Stimulated activated CD4-positive, alpha-beta T cell treated with anti-CD3 and anti-CD28 coated beads, Interleukin-4, amount 100 ng/mL, for 24 hours (primary cell): ENCODE measurements around the gene TMPRSS9.
"Not testable (repeated sequence)": the region's sequence is repeated elsewhere in the genome, so short reads cannot be mapped to it uniquely, and the experiment has no call there.

Experiments used
- DNase-seq: peaks from one replicate; pipeline ENCODE4 v3.0.0-alpha.2; 2020

Gene TMPRSS9

GRCh38 chr19:2395293-2395829 lies 35.3 kb downstream of the TMPRSS9 start:
- not testable (repeated sequence) for DNase-seq

DNA sequence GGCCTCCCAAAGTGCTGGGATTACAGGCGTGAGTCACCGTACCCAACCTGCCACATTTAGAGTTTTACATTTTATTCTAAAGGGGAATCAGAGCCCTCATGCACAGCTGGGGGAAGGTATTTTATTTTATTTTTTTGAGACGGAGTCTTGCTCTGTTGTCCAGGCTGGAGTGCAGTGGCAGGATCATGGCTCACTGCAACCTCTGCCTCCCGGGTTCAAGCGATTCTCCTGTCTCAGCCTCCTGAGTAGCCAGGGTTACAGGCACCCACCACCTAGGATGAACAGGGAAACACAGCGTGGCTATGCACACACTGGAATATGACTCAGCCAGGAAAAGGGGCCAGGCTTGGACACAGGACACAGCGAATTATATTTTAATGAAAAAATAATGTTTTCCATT lies 37.1 kb downstream of the TMPRSS9 start:
- DNase-seq: not testable (repeated sequence)

DNA sequence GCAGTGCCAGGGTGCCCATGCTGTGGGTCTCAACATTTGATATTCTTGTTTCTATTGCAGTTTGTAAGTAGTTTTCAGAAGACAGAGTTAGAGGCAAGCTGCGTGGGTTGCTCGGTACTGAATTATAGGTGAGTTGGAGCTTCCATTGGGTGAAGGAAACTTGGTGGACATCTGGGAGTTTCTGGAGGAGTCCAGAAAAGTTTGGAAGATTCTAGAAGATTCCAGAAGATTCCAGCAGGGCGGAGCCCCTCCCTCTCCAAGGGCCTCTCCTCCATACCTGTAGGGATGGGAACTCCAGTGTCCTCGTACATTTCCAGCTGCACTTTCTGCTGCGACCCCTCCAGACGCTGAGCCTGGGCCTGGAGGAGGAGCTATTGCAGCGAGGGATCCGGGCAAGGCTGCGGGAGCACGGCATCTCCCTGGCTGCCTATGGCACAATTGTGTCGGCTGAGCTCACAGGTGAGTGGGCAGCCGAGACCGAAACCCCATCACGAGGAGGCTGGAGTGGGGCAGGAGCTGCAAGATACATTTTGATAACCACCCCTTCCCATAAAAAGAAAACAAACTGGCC lies 38.8 kb downstream of the TMPRSS9 start:
- no peak for DNase-seq

- DNase-seq: no peak
Observed at GRCh38 chr19:2399582-2399981, 39.5 kb downstream of the TMPRSS9 start.

- no peak for DNase-seq
Observed at GRCh38 chr19:2408247-2408646, 48.2 kb downstream of the TMPRSS9 start.

DNA sequence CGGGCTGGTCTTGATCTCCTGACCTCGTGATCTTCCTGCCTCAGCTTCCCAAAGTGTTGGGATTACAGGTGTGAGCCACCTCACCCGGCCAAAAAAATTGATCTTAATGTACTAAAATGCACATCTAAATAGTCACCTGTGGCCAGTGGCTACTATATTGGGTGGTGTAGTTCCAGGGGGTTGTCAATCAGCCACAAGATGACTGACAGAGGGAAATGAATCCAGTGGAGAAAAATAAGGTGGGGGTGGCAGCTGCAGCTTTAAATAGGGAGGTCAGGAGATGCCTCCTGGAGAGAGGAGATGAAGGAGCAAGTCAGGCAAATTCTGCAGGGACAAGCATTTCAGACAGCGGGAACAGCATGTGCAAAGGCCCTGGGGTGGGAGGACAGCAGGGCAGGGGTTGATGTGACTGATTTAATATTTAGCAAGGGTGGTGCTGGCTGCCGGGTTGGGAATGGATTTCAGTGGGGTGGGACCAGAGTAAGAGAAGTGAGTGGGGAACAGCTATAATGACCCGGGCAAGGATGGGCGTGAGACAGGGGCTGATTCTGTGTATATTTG lies 49.4 kb downstream of the TMPRSS9 start:
- no peak for DNase-seq

DNA sequence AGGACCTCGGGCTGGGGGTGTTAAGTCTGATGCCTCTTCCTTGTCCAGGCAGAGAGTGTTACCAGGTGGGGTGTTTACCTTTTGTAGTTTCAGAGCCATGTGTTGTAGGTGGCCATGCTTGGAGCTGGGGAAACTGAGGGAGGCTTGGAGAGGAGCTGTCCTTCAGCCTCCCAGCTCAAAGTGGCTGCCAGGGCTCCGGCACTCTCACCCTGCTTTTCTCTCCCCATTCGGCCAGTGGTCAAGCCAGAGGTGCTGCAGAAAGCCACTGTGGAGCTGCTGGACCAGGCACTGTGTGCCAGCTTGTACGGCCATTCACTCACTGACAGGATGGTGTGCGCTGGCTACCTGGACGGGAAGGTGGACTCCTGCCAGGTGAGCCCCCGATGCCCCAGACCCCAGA lies 50.0 kb downstream of the TMPRSS9 start:
- no peak for DNase-seq

GRCh38 chr19:2411709-2412108 lies 51.6 kb downstream of the TMPRSS9 start:
- no peak for DNase-seq

DNA sequence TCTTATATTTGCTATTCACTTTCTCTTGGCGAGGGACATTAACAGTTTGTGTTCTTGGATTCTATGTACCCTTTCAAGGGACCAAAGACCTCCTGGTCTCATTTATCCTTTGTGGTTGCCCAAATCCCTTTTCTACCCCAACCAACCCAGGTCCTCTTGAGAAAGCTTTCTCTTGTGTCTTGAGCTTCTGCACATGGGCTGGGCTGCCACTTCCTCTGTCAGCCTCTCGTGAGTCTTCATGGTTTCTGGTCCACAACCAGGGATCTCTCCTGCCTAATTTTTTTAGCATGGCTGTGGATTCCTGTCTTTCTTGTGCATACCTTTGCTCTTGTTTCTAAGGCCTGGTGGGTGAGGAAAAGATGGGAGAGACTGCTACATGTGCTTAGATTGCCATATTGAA lies 52.4 kb downstream of the TMPRSS9 start:
- DNase-seq: no peak

GRCh38 chr19:2413159-2413558 lies 53.1 kb downstream of the TMPRSS9 start:
- DNase-seq: no peak

DNA sequence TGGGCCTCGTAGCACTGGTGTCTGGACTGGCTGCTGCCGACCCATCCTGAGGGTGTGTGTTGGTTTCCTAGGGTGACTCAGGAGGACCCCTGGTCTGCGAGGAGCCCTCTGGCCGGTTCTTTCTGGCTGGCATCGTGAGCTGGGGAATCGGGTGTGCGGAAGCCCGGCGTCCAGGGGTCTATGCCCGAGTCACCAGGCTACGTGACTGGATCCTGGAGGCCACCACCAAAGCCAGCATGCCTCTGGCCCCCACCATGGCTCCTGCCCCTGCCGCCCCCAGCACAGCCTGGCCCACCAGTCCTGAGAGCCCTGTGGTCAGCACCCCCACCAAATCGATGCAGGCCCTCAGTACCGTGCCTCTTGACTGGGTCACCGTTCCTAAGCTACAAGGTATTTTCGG lies 53.6 kb downstream of the TMPRSS9 start:
- no peak for DNase-seq

DNA sequence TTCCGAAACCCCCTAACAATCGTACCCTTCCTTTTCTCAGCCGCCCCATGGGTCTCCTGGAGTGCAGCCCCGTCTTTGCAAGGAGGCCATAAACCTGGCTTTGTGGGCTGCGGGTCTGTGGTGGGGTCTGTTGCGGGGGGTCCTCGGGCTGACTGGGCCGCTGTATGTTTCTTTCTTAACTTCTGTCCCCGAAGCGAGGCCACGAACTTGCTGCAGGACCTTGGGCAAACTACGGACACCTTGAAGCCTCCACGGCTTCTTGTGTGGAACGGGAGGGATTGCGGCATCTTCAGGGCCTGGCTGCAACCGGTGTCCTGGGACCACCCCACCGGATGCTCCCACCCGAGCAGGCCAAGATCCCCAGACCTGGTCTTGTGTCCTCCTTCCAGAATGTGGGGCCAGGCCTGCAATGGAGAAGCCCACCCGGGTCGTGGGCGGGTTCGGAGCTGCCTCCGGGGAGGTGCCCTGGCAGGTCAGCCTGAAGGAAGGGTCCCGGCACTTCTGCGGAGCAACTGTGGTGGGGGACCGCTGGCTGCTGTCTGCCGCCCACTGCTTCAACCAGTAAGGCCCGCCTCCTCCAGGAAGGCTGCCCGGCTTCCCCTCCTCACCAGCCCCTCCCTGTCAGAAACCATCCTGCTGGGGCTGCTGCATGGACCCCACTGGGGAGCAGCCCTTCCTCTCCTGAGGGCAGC lies 55.4 kb downstream of the TMPRSS9 start:
- DNase-seq: no peak

- no peak for DNase-seq
Observed at GRCh38 chr19:2415973-2416319, 55.9 kb downstream of the TMPRSS9 start.

GRCh38 chr19:2416321-2417097 lies 56.4 kb downstream of the TMPRSS9 start:
- DNase-seq: no peak

GRCh38 chr19:2417436-2417835 lies 57.4 kb downstream of the TMPRSS9 start:
- DNase-seq: not testable (repeated sequence)

DNA sequence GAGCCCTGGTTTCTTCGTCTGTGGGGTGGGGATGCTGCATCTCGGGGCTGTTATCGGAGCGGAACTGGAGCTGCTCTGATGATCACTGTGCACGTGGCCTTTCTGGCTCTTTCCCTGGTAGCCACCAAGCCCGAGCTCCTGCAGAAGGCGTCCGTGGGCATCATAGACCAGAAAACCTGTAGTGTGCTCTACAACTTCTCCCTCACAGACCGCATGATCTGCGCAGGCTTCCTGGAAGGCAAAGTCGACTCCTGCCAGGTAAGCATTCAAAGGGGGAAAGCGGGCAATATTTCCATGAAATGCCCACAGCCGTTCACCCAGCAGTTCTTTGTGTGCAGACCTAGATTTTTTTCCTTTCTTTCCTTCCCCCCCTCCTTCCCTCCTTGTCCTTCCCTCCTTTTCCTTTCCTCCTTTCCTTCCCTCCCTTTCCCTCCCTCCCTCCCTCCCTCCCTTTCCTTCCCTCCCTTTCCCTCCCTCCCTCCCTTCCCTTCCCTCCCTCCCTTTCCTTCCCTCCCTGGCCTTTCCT lies 57.9 kb downstream of the TMPRSS9 start:
- DNase-seq: no peak

- no peak for DNase-seq
Observed at GRCh38 chr19:2419754-2420153, 59.7 kb downstream of the TMPRSS9 start.

- DNase-seq: no peak
Observed at GRCh38 chr19:2420490-2420889, 60.4 kb downstream of the TMPRSS9 start.

DNA sequence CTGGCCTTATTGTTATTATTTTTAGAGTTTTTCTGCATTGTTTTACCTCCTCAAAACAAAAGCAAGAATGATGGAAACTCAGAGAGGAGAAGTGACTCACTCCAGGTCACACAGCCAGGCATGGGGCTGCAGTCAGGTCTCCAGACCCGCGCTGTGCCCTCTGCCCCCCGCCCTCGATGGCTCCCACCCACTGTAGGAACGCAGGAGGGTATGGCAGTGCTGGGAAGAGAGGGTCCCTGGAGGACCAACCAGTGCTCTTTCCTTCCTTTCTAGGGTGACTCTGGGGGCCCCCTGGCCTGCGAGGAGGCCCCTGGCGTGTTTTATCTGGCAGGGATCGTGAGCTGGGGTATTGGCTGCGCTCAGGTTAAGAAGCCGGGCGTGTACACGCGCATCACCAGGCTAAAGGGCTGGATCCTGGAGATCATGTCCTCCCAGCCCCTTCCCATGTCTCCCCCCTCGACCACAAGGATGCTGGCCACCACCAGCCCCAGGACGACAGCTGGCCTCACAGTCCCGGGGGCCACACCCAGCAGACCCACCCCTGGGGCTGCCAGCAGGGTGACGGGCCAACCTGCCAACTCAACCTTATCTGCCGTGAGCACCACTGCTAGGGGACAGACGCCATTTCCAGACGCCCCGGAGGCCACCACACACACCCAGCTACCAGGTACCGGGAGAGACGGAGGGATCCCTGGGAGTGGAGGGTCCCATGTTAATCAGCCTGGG lies 61.7 kb downstream of the TMPRSS9 start:
- DNase-seq: no peak

- DNase-seq: no peak
Observed at GRCh38 chr19:2423071-2423914, 63.2 kb downstream of the TMPRSS9 start.

DNA sequence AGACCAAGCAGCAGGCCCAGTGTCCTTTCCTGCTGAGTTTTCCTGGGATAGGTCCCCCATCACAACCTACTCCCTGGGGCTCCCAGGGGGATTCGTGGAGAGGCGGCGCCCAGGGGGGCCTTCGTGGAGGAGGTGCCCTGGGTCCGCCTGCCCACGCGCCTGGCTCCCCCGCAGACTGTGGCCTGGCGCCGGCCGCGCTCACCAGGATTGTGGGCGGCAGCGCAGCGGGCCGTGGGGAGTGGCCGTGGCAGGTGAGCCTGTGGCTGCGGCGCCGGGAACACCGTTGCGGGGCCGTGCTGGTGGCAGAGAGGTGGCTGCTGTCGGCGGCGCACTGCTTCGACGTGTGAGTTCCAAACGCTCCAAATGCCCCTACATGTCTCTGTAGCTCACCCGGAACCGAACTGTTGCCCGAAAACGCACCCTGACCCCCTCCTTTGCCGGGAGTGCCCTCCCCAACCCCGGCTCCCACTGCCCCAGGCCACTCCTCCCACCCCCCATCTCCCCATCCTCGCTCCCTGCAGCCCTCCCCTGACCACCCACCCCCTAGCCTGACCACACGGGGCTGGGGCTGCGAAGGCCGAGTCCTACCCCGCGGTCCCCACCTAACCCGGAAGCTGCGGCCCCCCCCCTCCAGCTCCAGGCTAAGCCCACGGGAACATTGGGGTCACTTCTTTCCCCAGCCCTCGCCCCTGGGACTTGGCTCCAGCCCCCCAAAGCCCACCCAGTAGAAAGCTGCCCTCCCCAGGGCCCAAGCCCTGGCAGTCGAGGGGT lies 64.0 kb downstream of the TMPRSS9 start:
- no peak for DNase-seq
